B cell (primary cell): ENCODE results near the gene CCDC180. TPM values are rescaled to one million over a fixed set of nuclear protein-coding genes. Genes with fewer than 3 reads are reported as not detected.

Experiments used
- ATAC-seq: fragments of 200-7000 bp; cut with Tn5 transposase; one replicate; pipeline ENCODE4 v1.10.0; 2021; ENCODE audit warnings: low read depth, mild to moderate bottlenecking, moderate number of reproducible peaks, moderate library complexity
- CTCF ChIA-PET: fragments of 350-600 bp; sonication (Branson Sonifier 250); formaldehyde crosslinking; loops from one replicate; lab custom pipeline; 2021; ENCODE audit warnings: antibody characterized with exemption, inconsistent platforms; lab: Charles Lee
- POLR2A ChIA-PET: fragments of 350-600 bp; sonication (Branson Sonifier 250); formaldehyde crosslinking; loops from one replicate; lab custom pipeline; 2021; ENCODE audit warnings: antibody characterized with exemption; lab: Charles Lee
- DNase-seq: peaks from one replicate; pipeline ENCODE4 v3.0.0; 2013
- H2AFZ ChIP-seq: 2 replicates; pipeline ENCODE4 v1.6.1; 2012; ENCODE audit warnings: mild to moderate bottlenecking, low read depth, low read length; ENCODE audit not compliant: insufficient read depth, poor library complexity, severe bottlenecking
- H3K27ac ChIP-seq, 2 donors: 1 replicate in 1 of 2; 2 replicates in 1 of 2; pipeline ENCODE4 v1.5.1; 2012 to 2013; ENCODE audit warnings: low read length in 2 of 2, mild to moderate bottlenecking in 2 of 2, moderate library complexity in 1 of 2
- H3K27me3 ChIP-seq, 4 experiments: fragments of 200-600 bp in 1 of 4; sonication (generic) in 1 of 4; replicated peaks in 1 of 4; 1 replicate in 2 of 4; 2 replicates in 2 of 4; pipeline versions ENCODE4 v1.6.1 to v1.7.0; 2013 to 2016; ENCODE audit warnings: low read length in 3 of 4, mild to moderate bottlenecking in 2 of 4, mixed read lengths in 1 of 4, moderate library complexity in 1 of 4; ENCODE audit not compliant: insufficient read depth in 4 of 4, control insufficient read depth in 3 of 4; ENCODE audit errors: control extremely low read depth in 1 of 4
- H3K36me3 ChIP-seq, 2 experiments: replicated peaks in 1 of 2; 1 replicate in 1 of 2; 2 replicates in 1 of 2; pipeline versions ENCODE4 v1.6.1 to v1.7.1; 2013; ENCODE audit warnings: low read length in 1 of 2; ENCODE audit not compliant: insufficient read depth in 2 of 2, control insufficient read depth in 1 of 2; ENCODE audit errors: control extremely low read depth in 1 of 2, extremely low read depth in 1 of 2
- H3K4me1 ChIP-seq, 2 donors: fragments of 200-600 bp in 1 of 2; sonication (generic) in 1 of 2; 1 replicate in 1 of 2; 2 replicates in 1 of 2; pipeline versions ENCODE4 v1.5.1 to v1.6.1; 2013 to 2017; ENCODE audit warnings: low read length in 2 of 2; ENCODE audit not compliant: control insufficient read depth in 2 of 2, insufficient read depth in 2 of 2
- H3K4me2 ChIP-seq: replicated peaks from 2 replicates; pipeline ENCODE3; 2012; ENCODE audit warnings: mild to moderate bottlenecking, low read depth, low read length; ENCODE audit not compliant: poor library complexity, severe bottlenecking
- H3K4me3 ChIP-seq, 5 experiments: fragments of 200-600 bp in 1 of 5; sonication (generic) in 1 of 5; 1 replicate in 3 of 5; 2 replicates in 2 of 5; pipeline versions ENCODE4 v1.5.1 to v1.7.0; 2011 to 2016; ENCODE audit warnings: low read length in 4 of 5, mild to moderate bottlenecking in 4 of 5, low read depth in 2 of 5, control low read depth in 1 of 5, moderate library complexity in 1 of 5; ENCODE audit not compliant: insufficient read depth in 1 of 5; ENCODE audit errors: control extremely low read depth in 1 of 5, extremely low read depth in 1 of 5
- H3K79me2 ChIP-seq: fragments of 200-600 bp; sonication (generic); one replicate; pipeline ENCODE4 v1.6.0; 2016; ENCODE audit warnings: low read length; ENCODE audit not compliant: control insufficient read depth, insufficient read depth
- H3K9ac ChIP-seq: fragments of 200-600 bp; sonication (generic); 2 replicates; pipeline ENCODE4 v1.6.1; 2017; ENCODE audit warnings: mild to moderate bottlenecking, low read length, moderate library complexity
- H3K9me3 ChIP-seq, 3 donors: one replicate each; pipeline versions ENCODE4 v1.6.1 to v1.7.1; 2013; ENCODE audit warnings: low read length in 2 of 3; ENCODE audit not compliant: control insufficient read depth in 2 of 3, insufficient read depth in 1 of 3; ENCODE audit errors: control extremely low read depth in 1 of 3
- H4K20me1 ChIP-seq: 2 replicates; pipeline ENCODE4 v1.6.0; 2012; ENCODE audit warnings: mild to moderate bottlenecking, low read length; ENCODE audit not compliant: insufficient read depth, control insufficient read depth, poor library complexity, severe bottlenecking
- H3K27ac Mint-ChIP-seq: one replicate; pipeline ENCODE4 v1.8.0; 2021; ENCODE audit warnings: mixed read lengths
- H3K27me3 Mint-ChIP-seq: one replicate; pipeline ENCODE4 v1.8.0; 2021; ENCODE audit warnings: mixed read lengths
- H3K4me1 Mint-ChIP-seq: one replicate; pipeline ENCODE4 v1.8.0; 2021; ENCODE audit warnings: mixed read lengths
- H3K4me3 Mint-ChIP-seq: one replicate; pipeline ENCODE4 v1.8.0; 2021; ENCODE audit warnings: mixed read lengths
- H3K9me3 Mint-ChIP-seq: one replicate; pipeline ENCODE4 v1.8.0; 2022; ENCODE audit warnings: mixed read lengths; ENCODE audit not compliant: insufficient read depth
- EZH2 ChIP-seq: IDR thresholded peaks from 2 replicates; pipeline ENCODE4 v1.6.1; 2012; ENCODE audit warnings: borderline replicate concordance, low read depth, mild to moderate bottlenecking, moderate library complexity, low read length; ENCODE audit not compliant: insufficient read depth, poor library complexity, severe bottlenecking
- WGBS: methylation state at CpG from one replicate; pipeline ENCODE4 v1.1.5; 2013; ENCODE audit warnings: missing lambda C conversion rate; ENCODE audit not compliant: insufficient coverage; 5-methylcytosine and 5-hydroxymethylcytosine counted together
- intact Hi-C: fragments of 100-400 bp; cut with micrococcal nuclease; formaldehyde crosslinking; loops from one replicate; pipeline ENCODE4 v1.10.0; 2022
- polyA plus RNA-seq: library from polyadenylated mRNA; depleted of rRNA; stranded (reverse); fragments of >200 nt; gene quantifications from 2 replicates; pipeline ENCODE4 v1.2.3, GENCODE V29; 2012
- total RNA-seq, 2 donors: library from RNA; stranded (reverse); fragments of 120-200 nt in 1 of 2; gene quantifications; 1 replicate in 1 of 2; 2 replicates in 1 of 2; pipeline versions ENCODE4 v1.2.3 to v1.2.4, GENCODE V29; 2013 to 2022
- TF ChIP-seq, protein P1 (sequence below): fragments of 200-600 bp; IDR thresholded peaks from one replicate; pipeline ENCODE4 v1.8.0; 2022; ENCODE audit warnings: antibody characterized with exemption, mild to moderate bottlenecking

Gene CCDC180
- total and polyA plus RNA-seq, 2 donors (not counting 1 experiment from before 2014, with no cell fraction given): 4.4 to 7.1 TPM

- Histone ChIP-seq H3K79me2 (no peaks in the 10 kb centered on the region), H2AFZ (no peak overlapping the region), H3K27ac (no peak overlapping the region), H3K9me3 (peaks cover 0 to 7% (median 0%) of the 10 kb centered on the region in 3 donors), H3K4me1 (no peaks in the 10 kb centered on the region), H3K4me2 (no peak overlapping the region), H3K27me3 (no peaks in the 10 kb centered on the region), H3K4me3 (no peak overlapping the region), H4K20me1 (no peaks in the 10 kb centered on the region), H3K36me3 (peaks cover 0 to 21% of the 10 kb centered on the region in 2 experiments), H3K9ac (no peak overlapping the region)
- no peaks in the 10 kb centered on the region for H3K4me1 Mint-ChIP-seq
- no peak for TF ChIP-seq EZH2
- TF ChIP-seq, protein P1, sequence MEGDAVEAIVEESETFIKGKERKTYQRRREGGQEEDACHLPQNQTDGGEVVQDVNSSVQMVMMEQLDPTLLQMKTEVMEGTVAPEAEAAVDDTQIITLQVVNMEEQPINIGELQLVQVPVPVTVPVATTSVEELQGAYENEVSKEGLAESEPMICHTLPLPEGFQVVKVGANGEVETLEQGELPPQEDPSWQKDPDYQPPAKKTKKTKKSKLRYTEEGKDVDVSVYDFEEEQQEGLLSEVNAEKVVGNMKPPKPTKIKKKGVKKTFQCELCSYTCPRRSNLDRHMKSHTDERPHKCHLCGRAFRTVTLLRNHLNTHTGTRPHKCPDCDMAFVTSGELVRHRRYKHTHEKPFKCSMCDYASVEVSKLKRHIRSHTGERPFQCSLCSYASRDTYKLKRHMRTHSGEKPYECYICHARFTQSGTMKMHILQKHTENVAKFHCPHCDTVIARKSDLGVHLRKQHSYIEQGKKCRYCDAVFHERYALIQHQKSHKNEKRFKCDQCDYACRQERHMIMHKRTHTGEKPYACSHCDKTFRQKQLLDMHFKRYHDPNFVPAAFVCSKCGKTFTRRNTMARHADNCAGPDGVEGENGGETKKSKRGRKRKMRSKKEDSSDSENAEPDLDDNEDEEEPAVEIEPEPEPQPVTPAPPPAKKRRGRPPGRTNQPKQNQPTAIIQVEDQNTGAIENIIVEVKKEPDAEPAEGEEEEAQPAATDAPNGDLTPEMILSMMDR: no peak
- CTCF ChIA-PET: interaction anchor here (0.5 to 0.6 kb wide), 2 partner anchors 869 to 1477 kb away, joined by 3 to 4 read pairs; no protein-coding TSS in a partner anchor
- ATAC-seq (no peak), DNase-seq (no peak)
- H3K27me3 Mint-ChIP-seq: no peaks in the 10 kb centered on the region
- no peaks in the 10 kb centered on the region for H3K9me3 Mint-ChIP-seq
- no peak overlapping the region for H3K4me3 Mint-ChIP-seq
- POLR2A ChIA-PET: no interaction called here
- 96% methylated on average over 9 of the region's 12 CpGs for WGBS
- intact Hi-C loops: no loop called here
- no peak overlapping the region for H3K27ac Mint-ChIP-seq
Measured at GRCh38 chr9:97311798-97312500, 4.5 kb downstream of the CCDC180 start.

DNA sequence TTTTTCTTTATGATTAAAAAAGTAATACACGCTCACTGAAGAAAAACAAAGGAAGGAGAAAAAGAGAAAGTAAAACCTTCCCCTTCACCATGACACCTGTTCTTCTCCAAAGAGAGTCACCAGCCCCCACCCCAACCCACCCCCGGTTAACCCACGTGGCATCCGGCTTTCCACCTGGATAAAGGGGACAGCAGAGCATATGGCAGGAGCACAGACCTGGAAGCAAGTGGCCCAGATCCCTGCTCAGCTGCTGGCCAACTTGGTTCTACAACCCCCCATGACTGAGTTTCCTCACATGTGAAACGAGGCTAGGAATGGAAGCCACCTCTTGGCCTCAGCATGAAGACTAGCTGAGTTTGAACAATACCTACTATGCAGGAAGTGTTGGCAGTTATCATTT, 5.1 kb downstream of the CCDC180 start:
- H3K4me3 Mint-ChIP-seq: no peak overlapping the region
- ATAC-seq (no peak), DNase-seq (no peak)
- ChIA-PET POLR2A (no interaction called here), CTCF (no interaction called here)
- no peak overlapping the region for H3K27ac Mint-ChIP-seq
- Histone ChIP-seq H3K79me2 (no peaks in the 10 kb centered on the region), H3K4me2 (no peak overlapping the region), H3K36me3 (peaks cover 0 to 22% of the 10 kb centered on the region in 2 experiments), H3K27me3 (no peaks in the 10 kb centered on the region), H3K9me3 (peaks cover 0 to under 1% (median 0%) of the 10 kb centered on the region in 3 donors), H3K4me3 (no peak overlapping the region), H3K4me1 (no peaks in the 10 kb centered on the region), H2AFZ (no peak overlapping the region), H3K27ac (no peak overlapping the region), H4K20me1 (no peaks in the 10 kb centered on the region), H3K9ac (no peak overlapping the region)
- no peaks in the 10 kb centered on the region for H3K4me1 Mint-ChIP-seq
- intact Hi-C loops: no loop called here
- H3K9me3 Mint-ChIP-seq: no peaks in the 10 kb centered on the region
- no peaks in the 10 kb centered on the region for H3K27me3 Mint-ChIP-seq
- WGBS: 74% methylated on average over 3 of the region's 5 CpGs
- TF ChIP-seq, protein P1: no peak
- no peak for TF ChIP-seq EZH2
